ENCODE results near the gene CD7.

The CD7 gene

DNA sequence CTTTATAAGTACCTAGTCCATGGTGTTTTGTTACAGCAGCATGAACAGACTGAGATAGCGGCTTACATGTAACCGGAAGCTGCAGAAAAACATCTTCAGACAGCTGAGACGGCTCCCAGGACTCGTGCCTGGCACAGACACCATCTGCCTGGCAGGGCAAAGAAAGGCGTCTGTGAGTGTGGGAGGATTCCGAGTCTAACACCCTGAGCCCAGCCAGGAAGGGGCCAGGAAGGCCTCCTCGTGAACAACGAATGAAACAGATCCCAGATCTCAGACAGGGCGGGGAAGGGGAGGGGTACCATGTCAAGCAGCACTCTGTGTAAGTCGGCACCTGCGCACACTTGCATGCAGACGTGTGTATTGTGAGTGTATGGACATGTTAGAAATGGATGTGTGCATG, 39.6 kb downstream of the CD7 start:
- no peak for DNase-seq

DNA sequence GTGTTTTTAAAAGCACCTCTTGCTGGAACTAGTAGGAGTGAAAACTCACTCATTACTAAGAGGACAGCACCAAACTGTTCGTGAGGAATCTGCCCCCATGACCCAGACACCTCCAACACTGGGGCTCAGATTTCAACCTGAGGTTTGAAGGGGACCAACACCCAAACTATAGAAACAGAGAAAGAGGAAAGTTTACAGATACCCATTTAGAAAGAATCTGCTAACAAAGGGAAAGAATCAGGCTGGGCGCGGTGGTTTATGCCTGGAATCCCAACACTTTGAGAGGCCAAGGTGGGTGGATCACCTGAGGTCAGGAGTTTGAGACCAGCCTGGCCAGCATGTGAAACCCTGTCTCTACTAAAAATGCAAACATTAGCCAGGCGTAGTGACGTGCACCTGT, 40.5 kb downstream of the CD7 start:
- no peak for DNase-seq

DNA sequence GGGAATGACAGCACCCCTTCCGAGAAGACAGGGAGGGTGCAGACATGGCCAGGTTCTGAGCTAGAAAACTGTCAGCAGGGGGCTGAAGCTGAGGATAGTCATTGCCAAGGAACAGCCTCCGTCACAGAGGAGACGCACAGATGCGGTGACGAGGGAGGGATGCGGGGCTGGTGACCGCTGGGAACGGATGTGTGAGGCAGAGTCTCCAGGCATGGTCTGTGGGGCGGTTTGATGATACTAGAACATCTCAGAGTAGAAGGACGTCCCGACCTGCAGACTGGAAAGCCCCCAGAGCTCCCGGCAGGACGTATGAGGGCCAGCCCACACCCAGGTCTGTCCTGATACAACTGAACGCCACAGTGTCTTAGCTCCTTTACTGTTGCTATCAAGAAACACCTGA, 42.1 kb downstream of the CD7 start:
- no peak for DNase-seq

DNA sequence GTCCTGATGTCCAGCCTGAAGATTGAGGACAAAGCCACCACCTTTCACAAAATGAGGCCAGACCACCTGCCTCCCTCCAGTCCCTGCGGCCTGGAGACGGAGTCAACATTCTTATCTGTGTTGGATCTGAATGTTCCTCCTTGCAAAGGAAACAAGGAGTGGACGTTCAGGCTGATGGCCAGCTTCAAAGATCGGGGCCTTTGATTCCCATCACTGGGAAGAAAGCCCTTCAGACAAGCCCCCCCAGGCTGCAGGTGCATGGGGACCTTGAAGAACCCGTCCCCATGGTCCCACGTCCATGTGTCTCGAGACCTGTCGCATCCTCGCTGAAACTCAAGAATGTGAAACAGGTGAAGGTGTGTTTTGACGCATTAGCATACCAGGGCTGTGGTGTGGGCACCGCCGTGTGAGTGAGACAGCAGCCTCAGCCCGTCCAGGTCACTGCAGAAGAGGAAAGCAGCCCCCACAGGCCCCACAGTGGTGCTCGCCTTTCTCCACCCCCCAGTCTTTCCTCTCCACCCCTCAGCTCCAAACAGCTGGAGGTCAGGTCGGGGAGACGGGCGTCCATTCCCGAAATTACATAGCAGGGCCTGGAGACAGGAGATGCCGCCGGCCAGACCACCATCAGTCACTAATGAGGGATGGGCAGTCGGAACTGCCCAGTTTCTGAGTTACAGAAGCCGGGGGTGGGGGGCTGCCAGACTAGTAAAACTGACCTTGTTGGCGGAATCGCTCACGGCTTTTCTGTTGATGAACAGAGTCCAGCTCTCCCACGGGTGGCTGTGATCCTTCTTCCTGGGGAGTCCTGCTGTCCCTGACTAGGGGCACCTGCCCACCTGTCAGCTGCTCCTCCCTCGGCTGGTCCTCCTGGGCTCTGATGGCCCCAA, 43.0 kb downstream of the CD7 start:
- DNase-seq, result no peak

GRCh38 chr17:82273327-82274133, 43.9 kb downstream of the CD7 start, which contains the start of gene CSNK1D:
Gene CSNK1D, minus strand, starts transcription at chr17:82273700. Its CDS starts 319 bp downstream, at chr17:82273381.
- peak; percentile 83 for DNase-seq

DNA sequence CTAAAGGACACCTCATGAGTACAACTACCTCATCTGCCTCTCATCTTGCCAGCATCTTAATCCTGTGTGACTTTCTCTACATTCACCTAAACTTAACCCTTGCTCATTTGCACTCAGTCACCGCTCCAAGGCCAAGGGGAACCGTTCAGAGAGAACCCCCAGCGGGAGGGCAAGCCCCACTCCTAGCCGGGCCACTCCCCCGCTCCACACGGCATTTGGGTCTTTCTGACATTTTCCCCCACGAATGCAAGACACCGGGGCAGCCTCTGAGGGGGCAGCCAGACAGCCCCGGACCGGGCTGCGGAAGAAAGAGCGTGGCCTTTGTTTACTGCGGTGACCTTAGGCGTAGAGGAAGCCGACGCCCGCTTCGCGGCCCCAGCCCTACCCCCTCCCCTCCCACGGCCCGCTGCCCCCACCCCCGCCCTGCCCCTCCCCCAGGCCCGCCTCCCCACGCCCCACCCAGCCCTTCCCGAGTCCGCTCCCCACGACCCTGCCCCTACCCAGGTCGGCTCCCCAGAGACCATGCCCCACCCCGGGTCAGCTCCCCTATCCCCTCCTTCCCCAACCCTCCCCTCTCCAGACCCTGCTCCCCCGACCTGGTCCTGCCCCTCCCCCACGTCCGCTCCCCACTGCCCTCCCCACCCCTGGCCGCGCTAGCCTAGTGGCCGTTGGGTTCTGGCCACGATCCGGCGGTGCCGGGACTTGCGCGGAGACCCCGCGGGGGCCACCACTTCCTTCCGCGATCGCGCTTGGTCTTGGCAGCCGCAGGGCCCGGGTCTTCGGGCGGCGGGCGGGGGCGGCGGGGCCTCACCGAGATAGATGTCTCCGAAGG, 44.7 kb downstream of the CD7 start:
- peak; percentile 44 for DNase-seq

DNA sequence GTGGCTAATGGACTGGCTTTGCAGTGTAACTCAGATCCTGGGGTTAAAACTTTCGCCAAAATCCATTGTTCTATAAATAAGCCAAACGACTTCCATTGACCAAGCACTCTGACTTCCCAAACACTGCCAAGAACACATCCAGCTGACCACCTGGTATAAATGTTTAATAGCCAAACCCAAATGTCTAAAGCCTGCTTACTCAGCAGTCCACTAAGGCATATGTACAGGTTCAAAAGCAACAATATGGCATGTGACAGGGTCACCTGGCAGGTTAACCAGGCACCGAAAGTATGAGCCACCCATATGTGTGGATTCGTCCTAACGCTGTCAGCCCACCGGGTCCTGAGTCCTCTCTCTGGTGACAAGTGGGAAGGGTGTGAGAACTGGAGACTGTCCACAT, 46.0 kb downstream of the CD7 start:
- DNase-seq, result no peak

DNA sequence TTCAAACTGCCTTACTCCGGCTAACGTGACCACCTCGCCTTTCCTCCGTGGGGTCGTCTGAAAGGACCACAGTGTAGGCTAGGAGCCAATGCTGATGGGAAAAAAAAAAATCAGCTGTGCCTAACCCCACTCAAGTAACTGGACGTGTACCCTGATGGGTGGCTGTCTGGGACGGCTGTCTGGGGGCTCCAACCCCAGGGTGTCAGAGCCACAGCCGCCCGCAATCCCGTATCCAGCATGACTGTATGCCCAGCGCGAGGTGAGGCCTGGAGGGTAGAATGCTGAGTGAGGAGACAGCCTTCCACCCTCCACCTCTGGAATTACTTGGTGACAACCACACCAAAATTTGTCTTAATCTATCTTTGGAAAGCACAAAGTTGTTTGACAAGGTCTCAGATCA, 46.8 kb downstream of the CD7 start:
- DNase-seq, result no peak

- DNase-seq, result no peak
These were observed 47.4 kb downstream of the CD7 start for GRCh38 chr17:82269882-82270500.

DNA sequence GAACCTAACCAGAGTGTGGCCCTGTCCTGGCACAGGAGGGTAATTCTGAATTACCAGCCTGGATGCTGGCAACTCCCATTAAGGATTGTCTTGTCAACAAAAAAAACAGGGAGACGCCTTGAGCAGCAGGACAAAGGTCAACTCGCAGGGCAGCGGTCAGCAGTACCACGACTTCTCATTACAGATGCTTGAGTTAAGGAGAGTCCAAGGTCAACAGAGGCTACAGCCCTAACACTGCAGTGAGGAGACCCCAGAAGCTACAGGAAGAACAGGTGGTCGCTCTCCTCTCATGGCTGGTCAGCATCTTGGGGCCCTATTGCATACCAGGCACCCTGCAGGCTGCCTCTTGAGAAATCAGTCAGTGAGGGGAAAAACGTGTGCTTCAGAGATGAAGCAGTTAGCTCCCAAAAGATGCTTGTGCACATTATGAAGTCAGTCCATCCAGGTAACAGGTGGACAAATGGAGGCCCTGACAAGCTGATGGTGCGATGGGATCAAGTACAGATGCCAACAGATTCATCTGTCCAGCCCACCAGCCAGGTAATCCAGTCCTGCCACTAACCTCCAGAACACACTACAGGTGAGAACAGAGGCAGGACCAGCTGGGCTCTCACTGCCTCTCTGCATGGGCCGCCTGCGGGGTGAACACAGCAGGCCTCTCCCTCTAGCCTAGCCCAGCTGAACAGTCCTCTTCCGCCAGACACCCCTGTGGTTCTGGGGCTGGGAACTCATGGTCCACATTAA, 48.1 kb downstream of the CD7 start:
- DNase-seq, result no peak

- DNase-seq, result no peak
These were observed 49.6 kb downstream of the CD7 start for GRCh38 chr17:82267575-82268379.

DNA sequence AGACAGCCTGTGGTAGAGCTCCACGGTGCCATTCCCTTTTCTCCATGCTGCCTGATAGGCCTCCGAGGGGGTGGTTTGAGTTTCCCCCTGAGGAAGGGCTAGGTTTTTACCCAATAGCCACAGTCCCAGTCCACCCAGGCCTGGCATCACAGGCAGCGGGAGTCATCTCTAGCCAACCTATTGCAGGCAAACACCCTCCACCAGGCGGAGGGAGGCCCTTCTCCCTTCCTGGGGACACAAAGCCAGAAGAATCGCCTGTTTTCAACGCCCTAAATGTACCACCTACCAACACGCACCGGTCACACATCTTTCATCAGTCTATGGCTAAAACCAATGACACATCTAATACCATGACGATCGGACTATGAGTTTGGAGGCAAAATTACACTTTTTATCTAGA, 51.3 kb downstream of the CD7 start:
- DNase-seq, result no peak

Measured in NCI-H1092 (cell line).